ENCODE data around the gene MACROD2. TPM values are rescaled to one million over a fixed set of nuclear protein-coding genes. Genes with fewer than 3 reads are reported as not detected.

The MACROD2 gene
- total RNA-seq, 5 donors from 2014 or later (not counting 1 experiment from before 2014, with no cell fraction given), result 0.23 to 1.3 (median 0.51) TPM; not detected in 2

DNA sequence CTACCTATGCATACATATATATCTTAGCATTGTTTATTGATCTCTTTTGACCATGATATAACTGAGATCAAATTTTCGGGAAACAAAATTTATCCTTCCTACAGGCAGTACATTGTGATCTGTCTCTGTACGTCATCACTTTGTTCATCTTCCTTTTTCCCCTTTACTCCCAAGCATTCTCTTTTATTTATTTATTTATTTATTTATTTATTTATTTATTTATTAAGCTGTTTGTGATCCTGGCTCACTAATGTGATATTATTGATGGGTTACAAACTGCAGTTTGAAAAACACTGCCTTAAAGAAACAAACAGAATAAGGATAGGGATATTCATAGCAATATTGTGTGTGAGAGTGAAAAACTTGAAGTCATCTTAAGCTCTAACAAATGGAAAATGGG lies 51.2 kb downstream of the MACROD2 start:
- peaks cover 0 to 2% of the 10 kb centered on the region in 2 experiments for H3K27me3 ChIP-seq (replicated peaks in 1 of 2; ENCODE audit: control insufficient read depth in 2 of 2, extremely low read depth in 1 of 2, insufficient read depth in 2 of 2, low read length in 1 of 2)
- Mint-ChIP-seq H3K27ac (no peak overlapping the region), H3K4me1 (no peaks in the 10 kb centered on the region), H3K27me3 (peaks cover 0 to 6% of the 10 kb centered on the region in 2 donors), H3K9me3 (peaks cover 0 to 4% (median 0%) of the 10 kb centered on the region in 3 donors), H3K4me3 (no peak overlapping the region), H3K36me3 (no peaks in the 10 kb centered on the region)
- no CpG with 5 or more reads among the region's 2 CpGs for WGBS (ENCODE audit: insufficient coverage)
- H3K9me3 ChIP-seq, result no peaks in the 10 kb centered on the region
- DNase-seq (no peak), ATAC-seq (replicated peaks in 1 of 4) (no peak)
- H3K4me1 ChIP-seq (ENCODE audit: control insufficient read depth in 1 of 2, extremely low read depth in 1 of 2, insufficient read depth in 2 of 2, low read length in 2 of 2), result no peaks in the 10 kb centered on the region
- POLR2A ChIA-PET, result no interaction called here
- H3K27ac ChIP-seq (ENCODE audit: low read length), result no peak overlapping the region
- CTCF ChIA-PET, result no interaction called here
- H3K36me3 ChIP-seq (ENCODE audit: control insufficient read depth in 2 of 2, extremely low read depth in 1 of 2, insufficient read depth in 1 of 2, low read length in 1 of 2), result no peaks in the 10 kb centered on the region
- no peak overlapping the region for H3K4me3 ChIP-seq (ENCODE audit: control insufficient read depth in 1 of 2, extremely low read depth in 1 of 2, low read length in 1 of 2)

DNA sequence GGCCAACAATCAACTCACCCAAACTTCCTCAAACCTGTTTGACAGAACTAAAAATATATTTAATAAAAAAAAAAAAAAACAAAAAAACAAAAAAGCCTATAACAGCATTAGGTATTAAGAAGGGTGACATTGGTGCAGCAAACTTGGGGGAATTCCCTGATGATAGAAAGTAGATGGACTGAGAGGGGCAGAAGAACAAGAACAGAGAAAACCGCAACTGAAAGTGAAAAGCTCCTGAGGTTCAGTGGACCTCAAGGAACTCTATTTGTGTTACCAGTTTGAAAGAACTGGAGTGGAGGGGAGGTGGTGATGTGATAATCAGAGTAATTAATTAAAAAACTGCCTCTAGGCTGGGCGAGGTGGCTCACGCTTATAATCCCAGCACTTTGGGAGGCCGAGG lies 53.8 kb downstream of the MACROD2 start:
- H3K9me3 Mint-ChIP-seq, result no peaks in the 10 kb centered on the region
- no peaks in the 10 kb centered on the region for H3K9me3 ChIP-seq
- H3K36me3 ChIP-seq (ENCODE audit: control insufficient read depth in 2 of 2, extremely low read depth in 1 of 2, insufficient read depth in 1 of 2, low read length in 1 of 2), result no peaks in the 10 kb centered on the region
- DNase-seq, result no peak
- no peaks in the 10 kb centered on the region for H3K4me1 ChIP-seq (ENCODE audit: control insufficient read depth in 1 of 2, extremely low read depth in 1 of 2, insufficient read depth in 2 of 2, low read length in 2 of 2)
- POLR2A ChIA-PET, result no interaction called here
- no peaks in the 10 kb centered on the region for H3K4me1 Mint-ChIP-seq
- H3K27me3 Mint-ChIP-seq, result no peaks in the 10 kb centered on the region
- H3K27me3 ChIP-seq (replicated peaks in 1 of 2; ENCODE audit: control insufficient read depth in 2 of 2, extremely low read depth in 1 of 2, insufficient read depth in 2 of 2, low read length in 1 of 2), result peaks cover 0 to 2% of the 10 kb centered on the region in 2 experiments
- H3K4me3 ChIP-seq (ENCODE audit: control insufficient read depth in 1 of 2, extremely low read depth in 1 of 2, low read length in 1 of 2), result no peak overlapping the region
- CTCF ChIA-PET, result no interaction called here
- H3K4me3 Mint-ChIP-seq, result no peak overlapping the region
- no peak overlapping the region for H3K27ac Mint-ChIP-seq
- H3K36me3 Mint-ChIP-seq, result no peaks in the 10 kb centered on the region
- H3K27ac ChIP-seq (ENCODE audit: low read length), result no peak overlapping the region
- 92% methylated on average over 2 of the region's 4 CpGs for WGBS (ENCODE audit: insufficient coverage)
- ATAC-seq (replicated peaks in 1 of 4), result no peak

DNA sequence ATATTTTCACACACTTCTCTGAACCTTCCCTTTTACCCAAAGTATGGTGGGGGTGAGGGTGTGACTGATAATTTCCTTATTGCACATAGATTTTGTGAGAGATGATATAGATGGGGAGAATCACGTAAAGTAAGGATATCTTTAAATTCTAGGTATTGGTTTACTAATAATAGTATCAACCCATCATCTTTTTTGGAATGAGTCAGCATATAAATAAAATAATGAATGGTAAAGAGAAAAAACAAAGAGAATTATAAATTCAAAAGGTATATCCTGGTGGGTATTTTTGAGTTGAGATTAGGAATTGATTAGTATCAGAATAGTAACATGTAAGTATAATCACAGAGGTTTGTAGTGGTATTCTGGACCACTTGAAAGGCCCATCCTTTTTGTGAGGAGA lies 56.1 kb downstream of the MACROD2 start:
- Mint-ChIP-seq H3K36me3 (no peaks in the 10 kb centered on the region), H3K27me3 (no peaks in the 10 kb centered on the region), H3K4me1 (no peaks in the 10 kb centered on the region), H3K9me3 (no peaks in the 10 kb centered on the region), H3K4me3 (no peak overlapping the region), H3K27ac (no peak overlapping the region)
- ATAC-seq (replicated peaks in 1 of 4) (no peak), DNase-seq (no peak)
- Histone ChIP-seq H3K4me3 (ENCODE audit: control insufficient read depth in 1 of 2, extremely low read depth in 1 of 2, low read length in 1 of 2) (no peak overlapping the region), H3K36me3 (ENCODE audit: control insufficient read depth in 2 of 2, extremely low read depth in 1 of 2, insufficient read depth in 1 of 2, low read length in 1 of 2) (no peaks in the 10 kb centered on the region), H3K27ac (ENCODE audit: low read length) (no peak overlapping the region), H3K9me3 (no peaks in the 10 kb centered on the region), H3K4me1 (ENCODE audit: control insufficient read depth in 1 of 2, extremely low read depth in 1 of 2, insufficient read depth in 2 of 2, low read length in 2 of 2) (no peaks in the 10 kb centered on the region), H3K27me3 (replicated peaks in 1 of 2; ENCODE audit: control insufficient read depth in 2 of 2, extremely low read depth in 1 of 2, insufficient read depth in 2 of 2, low read length in 1 of 2) (no peaks in the 10 kb centered on the region)
- no CpG with 5 or more reads among the region's 1 CpG for WGBS (ENCODE audit: insufficient coverage)
- ChIA-PET POLR2A (no interaction called here), CTCF (no interaction called here)

DNA sequence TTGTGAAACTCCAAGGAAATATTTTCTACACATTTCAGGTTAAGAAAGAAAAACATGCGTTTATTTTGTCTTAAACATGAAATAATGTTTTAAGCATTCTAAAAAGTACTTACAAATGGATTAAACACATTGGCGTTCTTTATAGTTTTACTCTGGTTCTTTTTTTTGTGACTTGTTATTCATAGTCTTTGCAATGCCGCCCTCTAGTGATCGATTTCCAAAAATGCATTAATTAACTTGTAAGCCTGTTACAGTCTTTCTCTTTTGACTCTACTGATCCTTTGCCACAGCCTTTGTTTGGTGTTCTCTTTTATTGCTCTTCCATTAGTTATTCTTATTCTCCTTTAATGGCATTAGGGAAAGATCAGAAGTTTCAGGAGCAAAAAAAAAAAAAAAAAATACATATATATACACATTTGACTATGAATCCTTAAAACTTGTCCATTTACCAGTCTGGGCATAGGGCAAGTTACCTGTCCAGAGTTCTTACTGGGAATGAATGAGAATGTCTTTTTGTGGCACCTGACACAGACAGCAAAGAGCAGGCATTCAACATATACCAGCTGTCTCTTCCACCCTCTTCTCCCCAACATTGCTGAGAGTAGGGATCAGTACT lies 59.9 kb downstream of the MACROD2 start:
- Mint-ChIP-seq H3K36me3 (no peaks in the 10 kb centered on the region), H3K4me1 (no peaks in the 10 kb centered on the region), H3K27me3 (no peaks in the 10 kb centered on the region), H3K4me3 (no peak overlapping the region), H3K27ac (no peak overlapping the region), H3K9me3 (no peaks in the 10 kb centered on the region)
- Histone ChIP-seq H3K27ac (ENCODE audit: low read length) (no peak overlapping the region), H3K4me1 (ENCODE audit: control insufficient read depth in 1 of 2, extremely low read depth in 1 of 2, insufficient read depth in 2 of 2, low read length in 2 of 2) (no peaks in the 10 kb centered on the region), H3K4me3 (ENCODE audit: control insufficient read depth in 1 of 2, extremely low read depth in 1 of 2, low read length in 1 of 2) (no peak overlapping the region), H3K36me3 (ENCODE audit: control insufficient read depth in 2 of 2, extremely low read depth in 1 of 2, insufficient read depth in 1 of 2, low read length in 1 of 2) (no peaks in the 10 kb centered on the region), H3K27me3 (replicated peaks in 1 of 2; ENCODE audit: control insufficient read depth in 2 of 2, extremely low read depth in 1 of 2, insufficient read depth in 2 of 2, low read length in 1 of 2) (no peaks in the 10 kb centered on the region), H3K9me3 (no peaks in the 10 kb centered on the region)
- CTCF ChIA-PET, result no interaction called here
- WGBS (ENCODE audit: insufficient coverage), result 40% methylated on average over 1 of the region's 4 CpGs
- peak in 2 of 35 experiments; percentile 4 to 39 for DNase-seq
- ATAC-seq (replicated peaks in 1 of 4), result no peak
- POLR2A ChIA-PET, result no interaction called here

DNA sequence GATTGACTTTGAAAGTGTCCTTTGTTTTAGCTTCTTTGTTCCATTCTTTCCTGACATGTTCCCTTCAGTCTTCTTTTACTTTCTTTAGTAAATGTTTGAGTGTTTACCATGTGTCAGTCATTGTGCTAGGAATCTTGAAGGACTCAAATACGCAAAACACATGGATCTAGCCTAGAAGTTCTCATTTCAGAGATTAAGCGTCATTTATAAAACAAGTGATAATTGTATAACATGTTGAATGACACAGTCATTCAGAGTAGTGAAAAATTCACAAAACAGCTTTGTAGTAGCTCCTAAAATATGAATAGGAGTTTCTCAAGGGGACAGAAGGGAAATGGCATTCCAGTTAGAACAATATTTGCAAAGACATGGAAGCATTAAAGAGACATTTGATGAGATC lies 66.9 kb downstream of the MACROD2 start:
- Mint-ChIP-seq H3K27ac (no peak overlapping the region), H3K36me3 (no peaks in the 10 kb centered on the region), H3K4me1 (no peaks in the 10 kb centered on the region), H3K4me3 (no peak overlapping the region), H3K27me3 (peaks cover 0 to 3% of the 10 kb centered on the region in 2 donors), H3K9me3 (no peaks in the 10 kb centered on the region)
- H3K27ac ChIP-seq (ENCODE audit: low read length), result no peak overlapping the region
- H3K4me1 ChIP-seq (ENCODE audit: control insufficient read depth in 1 of 2, extremely low read depth in 1 of 2, insufficient read depth in 2 of 2, low read length in 2 of 2), result no peaks in the 10 kb centered on the region
- no peak overlapping the region for H3K4me3 ChIP-seq (ENCODE audit: control insufficient read depth in 1 of 2, extremely low read depth in 1 of 2, low read length in 1 of 2)
- ATAC-seq (replicated peaks in 1 of 4) (no peak), DNase-seq (no peak)
- WGBS (ENCODE audit: insufficient coverage), result no CpG with 5 or more reads among the region's 2 CpGs
- no peaks in the 10 kb centered on the region for H3K27me3 ChIP-seq (replicated peaks in 1 of 2; ENCODE audit: control insufficient read depth in 2 of 2, extremely low read depth in 1 of 2, insufficient read depth in 2 of 2, low read length in 1 of 2)
- ChIA-PET CTCF (no interaction called here), POLR2A (no interaction called here)
- H3K9me3 ChIP-seq, result no peaks in the 10 kb centered on the region
- H3K36me3 ChIP-seq (ENCODE audit: control insufficient read depth in 2 of 2, extremely low read depth in 1 of 2, insufficient read depth in 1 of 2, low read length in 1 of 2), result no peaks in the 10 kb centered on the region

DNA sequence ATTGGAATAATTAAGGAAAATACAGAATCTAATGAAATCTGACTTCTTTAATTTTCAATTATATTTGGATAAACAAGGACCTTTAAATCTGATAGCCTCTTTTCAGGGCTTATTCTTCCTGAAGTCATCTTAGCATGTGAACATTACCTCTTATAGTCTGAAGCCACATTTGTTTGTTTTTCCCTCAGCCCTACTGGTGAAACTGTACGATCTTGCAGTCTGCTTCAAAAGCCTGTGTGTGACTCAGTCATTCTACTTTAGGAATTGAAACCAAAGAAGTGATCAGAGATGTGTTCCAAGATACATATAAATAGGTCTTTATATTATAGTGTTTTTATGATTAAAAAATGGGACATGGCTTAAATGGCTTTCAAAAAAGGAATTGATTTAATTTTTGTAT lies 67.5 kb downstream of the MACROD2 start:
- ChIA-PET POLR2A (no interaction called here), CTCF (no interaction called here)
- H3K4me1 Mint-ChIP-seq, result no peaks in the 10 kb centered on the region
- WGBS (ENCODE audit: insufficient coverage), result no CpG with 5 or more reads among the region's 1 CpG
- no peaks in the 10 kb centered on the region for H3K4me1 ChIP-seq (ENCODE audit: control insufficient read depth in 1 of 2, extremely low read depth in 1 of 2, insufficient read depth in 2 of 2, low read length in 2 of 2)
- no peak overlapping the region for H3K4me3 Mint-ChIP-seq
- DNase-seq (no peak), ATAC-seq (replicated peaks in 1 of 4) (no peak)
- no peak overlapping the region for H3K27ac Mint-ChIP-seq
- no peaks in the 10 kb centered on the region for H3K36me3 Mint-ChIP-seq
- H3K4me3 ChIP-seq (ENCODE audit: control insufficient read depth in 1 of 2, extremely low read depth in 1 of 2, low read length in 1 of 2), result no peak overlapping the region
- H3K27ac ChIP-seq (ENCODE audit: low read length), result no peak overlapping the region
- H3K9me3 Mint-ChIP-seq, result no peaks in the 10 kb centered on the region
- no peaks in the 10 kb centered on the region for H3K9me3 ChIP-seq
- no peaks in the 10 kb centered on the region for H3K27me3 ChIP-seq (replicated peaks in 1 of 2; ENCODE audit: control insufficient read depth in 2 of 2, extremely low read depth in 1 of 2, insufficient read depth in 2 of 2, low read length in 1 of 2)
- H3K36me3 ChIP-seq (ENCODE audit: control insufficient read depth in 2 of 2, extremely low read depth in 1 of 2, insufficient read depth in 1 of 2, low read length in 1 of 2), result no peaks in the 10 kb centered on the region
- H3K27me3 Mint-ChIP-seq, result peaks cover 0 to 3% of the 10 kb centered on the region in 2 donors

DNA sequence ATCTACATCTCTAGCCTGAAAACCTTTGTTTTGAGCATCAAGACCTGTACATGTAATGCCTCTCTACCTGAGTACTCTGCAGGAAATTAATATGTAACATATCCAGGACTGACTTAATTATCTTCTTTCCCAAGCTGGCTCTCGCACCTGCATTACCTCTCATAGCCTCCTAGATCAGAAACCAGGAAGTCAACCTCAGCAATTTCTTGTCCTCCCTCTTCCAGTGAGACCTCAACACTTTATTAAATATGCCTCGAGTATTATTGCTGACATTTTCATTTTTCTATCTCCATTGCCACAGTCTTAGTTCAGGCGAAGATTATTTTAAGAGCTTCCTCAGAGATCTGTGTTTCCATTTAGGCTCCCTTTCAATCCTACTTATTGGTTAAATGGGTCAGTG lies 69.0 kb downstream of the MACROD2 start:
- H3K4me3 ChIP-seq (ENCODE audit: control insufficient read depth in 1 of 2, extremely low read depth in 1 of 2, low read length in 1 of 2), result no peak overlapping the region
- Mint-ChIP-seq H3K9me3 (peaks cover 0 to 5% (median 0%) of the 10 kb centered on the region in 3 donors), H3K36me3 (no peaks in the 10 kb centered on the region), H3K27me3 (peaks cover 0 to 3% of the 10 kb centered on the region in 2 donors), H3K4me3 (no peak overlapping the region), H3K4me1 (no peaks in the 10 kb centered on the region), H3K27ac (no peak overlapping the region)
- no peaks in the 10 kb centered on the region for H3K4me1 ChIP-seq (ENCODE audit: control insufficient read depth in 1 of 2, extremely low read depth in 1 of 2, insufficient read depth in 2 of 2, low read length in 2 of 2)
- ChIA-PET POLR2A (no interaction called here), CTCF (no interaction called here)
- no peak for DNase-seq
- no peaks in the 10 kb centered on the region for H3K9me3 ChIP-seq
- no peaks in the 10 kb centered on the region for H3K27me3 ChIP-seq (replicated peaks in 1 of 2; ENCODE audit: control insufficient read depth in 2 of 2, extremely low read depth in 1 of 2, insufficient read depth in 2 of 2, low read length in 1 of 2)
- 64% methylated on average over 1 of the region's 3 CpGs for WGBS (ENCODE audit: insufficient coverage)
- H3K36me3 ChIP-seq (ENCODE audit: control insufficient read depth in 2 of 2, extremely low read depth in 1 of 2, insufficient read depth in 1 of 2, low read length in 1 of 2), result no peaks in the 10 kb centered on the region
- ATAC-seq (replicated peaks in 1 of 4), result no peak
- no peak overlapping the region for H3K27ac ChIP-seq (ENCODE audit: low read length)

Measured in T-cell (primary cell).